GM23248 (cell line): ENCODE measurements around the gene IRF9. TPM values are rescaled to one million over a fixed set of nuclear protein-coding genes. Genes with fewer than 3 reads are reported as not detected.

Experiments
- DNase-seq: peaks from one replicate; pipeline ENCODE4 v3.0.0-alpha.2; 2015
- H2AFZ ChIP-seq: fragments of 200-600 bp; sonication (generic); 2 replicates; pipeline ENCODE4 v1.6.1; 2016; ENCODE audit warnings: antibody characterized with exemption
- H3F3A ChIP-seq: fragments of 200-600 bp; sonication (generic); 2 replicates; pipeline ENCODE4 v1.6.1; 2016; ENCODE audit warnings: mild to moderate bottlenecking, antibody characterized with exemption, mixed run types; ENCODE audit not compliant: insufficient read depth
- H3K27ac ChIP-seq: fragments of 200-600 bp; sonication (generic); 2 replicates; pipeline ENCODE4 v1.5.1; 2016; ENCODE audit warnings: mild to moderate bottlenecking
- H3K27me3 ChIP-seq: fragments of 200-600 bp; sonication (generic); replicated peaks from 2 replicates; pipeline ENCODE4 v1.6.1; 2016; ENCODE audit warnings: mild to moderate bottlenecking; ENCODE audit not compliant: insufficient read depth
- H3K36me3 ChIP-seq: fragments of 200-600 bp; sonication (generic); 2 replicates; pipeline ENCODE4 v1.6.1; 2016; ENCODE audit warnings: low read depth, mild to moderate bottlenecking
- H3K4me1 ChIP-seq: fragments of 200-600 bp; sonication (generic); 2 replicates; pipeline ENCODE4 v1.6.1; 2016; ENCODE audit warnings: mild to moderate bottlenecking; ENCODE audit not compliant: insufficient read depth
- H3K4me2 ChIP-seq: fragments of 200-600 bp; sonication (generic); one replicate; pipeline ENCODE4 v1.6.1; 2016; ENCODE audit warnings: mild to moderate bottlenecking; ENCODE audit not compliant: unreplicated experiment
- H3K4me3 ChIP-seq: fragments of 200-600 bp; sonication (generic); 2 replicates; pipeline ENCODE4 v1.5.1; 2016; ENCODE audit warnings: mild to moderate bottlenecking
- H3K79me2 ChIP-seq: fragments of 200-600 bp; sonication (generic); 2 replicates; pipeline ENCODE4 v1.6.1; 2016; ENCODE audit warnings: mild to moderate bottlenecking; ENCODE audit not compliant: insufficient read depth
- H3K9ac ChIP-seq: fragments of 200-600 bp; sonication (generic); 2 replicates; pipeline ENCODE4 v1.6.1; 2016; ENCODE audit warnings: mild to moderate bottlenecking
- H3K9me2 ChIP-seq: fragments of 200-600 bp; sonication (generic); 2 replicates; pipeline ENCODE4 v1.6.1; 2016; ENCODE audit warnings: mixed run types, mild to moderate bottlenecking, moderate library complexity; ENCODE audit not compliant: insufficient read depth
- H3K9me3 ChIP-seq: fragments of 200-600 bp; sonication (generic); one replicate; pipeline ENCODE4 v1.6.1; 2017; ENCODE audit warnings: low read depth
- H4K20me1 ChIP-seq: fragments of 200-600 bp; sonication (generic); 2 replicates; pipeline ENCODE4 v1.6.0; 2016; ENCODE audit not compliant: insufficient read depth
- EZH2 ChIP-seq: fragments of 200-600 bp; sonication (generic); IDR thresholded peaks from 2 replicates; pipeline ENCODE4 v1.6.1; 2018; ENCODE audit warnings: antibody characterized with exemption, mild to moderate bottlenecking; ENCODE audit not compliant: insufficient read depth, poor library complexity, severe bottlenecking
- EZH2phosphoT487 ChIP-seq: fragments of 200-600 bp; sonication (generic); IDR thresholded peaks from 2 replicates; pipeline ENCODE4 v1.6.1; 2018; ENCODE audit warnings: antibody characterized with exemption, moderate library complexity, mild to moderate bottlenecking, low read depth; ENCODE audit not compliant: insufficient read depth
- WGBS, 2 experiments: methylation state at CpG; one replicate each; pipeline ENCODE4 v1.1.6; 2015 to 2017; ENCODE audit warnings: low lambda C conversion rate in 2 of 2, low coverage in 1 of 2; ENCODE audit errors: missing lambda C conversion rate in 2 of 2; 5-methylcytosine and 5-hydroxymethylcytosine counted together
- in situ Hi-C: fragments of 300-500 bp; cut with MboI; formaldehyde crosslinking; loops from 2 replicates; pipeline ENCODE4 v1.15.0; 2020
- polyA plus RNA-seq: library from polyadenylated mRNA; unstranded; fragments of >200 nt; fragmentation: Nextera tagmentation; extraction: Ambion mirVana; gene quantifications from 2 replicates; pipeline ENCODE4 v1.2.1, GENCODE V29; 2016
- total RNA-seq: library from RNA; depleted of rRNA; stranded (reverse); fragments of >200 nt; shearing (Covaris generic); gene quantifications from 2 replicates; pipeline ENCODE4 v1.2.3, GENCODE V29; 2014

The IRF9 gene
- total and polyA plus RNA-seq, 2 experiments from 2014 or later: 56.7 to 87.1 TPM

- Histone ChIP-seq H2AFZ (no peak overlapping the region), H3K79me2 (peaks cover 70% of the 10 kb centered on the region), H3K4me2 (no peak overlapping the region), H3F3A (peaks cover 18% of the 10 kb centered on the region), H3K27me3 (no peaks in the 10 kb centered on the region), H3K9me2 (no peaks in the 10 kb centered on the region), H3K27ac (no peak overlapping the region), H4K20me1 (no peaks in the 10 kb centered on the region), H3K9ac (no peak overlapping the region), H3K9me3 (no peaks in the 10 kb centered on the region), H3K36me3 (no peaks in the 10 kb centered on the region), H3K4me3 (no peak overlapping the region), H3K4me1 (peaks cover 19% of the 10 kb centered on the region)
- 96% methylated on average over 15 of the region's 15 CpGs for whole genome bisulfite sequencing, 2 experiments
- in situ Hi-C loops: no loop called here
- TF ChIP-seq EZH2phosphoT487 (no peak), EZH2 (no peak)
- no peak for DNase-seq
These were observed 31.9 kb downstream of the IRF9 start for GRCh38 chr14:24192933-24193332.

- peak overlapping the region; percentile 81; the same call in 1 of the 2 replicates for H3K27ac ChIP-seq
- H3K9ac ChIP-seq: peak overlapping the region; percentile 94
- H3K9me2 ChIP-seq: no peaks in the 10 kb centered on the region
- no peaks in the 10 kb centered on the region for H3K9me3 ChIP-seq
- 66 to 67% methylated on average over 7 of the region's 7 CpGs for WGBS, 2 experiments
- H2AFZ ChIP-seq: peak overlapping the region; percentile 80; the same call in 1 of the 2 replicates
- H3K4me1 ChIP-seq: peaks cover 13% of the 10 kb centered on the region
- H3K36me3 ChIP-seq: no peaks in the 10 kb centered on the region
- H4K20me1 ChIP-seq: no peaks in the 10 kb centered on the region
- peak overlapping the region; percentile 83 for H3K4me3 ChIP-seq
- H3F3A ChIP-seq: peaks cover 14% of the 10 kb centered on the region
- no peak for DNase-seq
- in situ Hi-C loops: no loop called here
- no peak for TF ChIP-seq EZH2phosphoT487
- no peak for TF ChIP-seq EZH2
- peak overlapping the region; percentile 99 for H3K4me2 ChIP-seq
- H3K79me2 ChIP-seq: peaks cover 77% of the 10 kb centered on the region
- H3K27me3 ChIP-seq: no peaks in the 10 kb centered on the region
These were observed 33.3 kb downstream of the IRF9 start for GRCh38 chr14:24194186-24194872.

- H4K20me1 ChIP-seq: no peaks in the 10 kb centered on the region
- no peaks in the 10 kb centered on the region for H3K36me3 ChIP-seq
- in situ Hi-C loops: no loop called here
- peaks cover 81% of the 10 kb centered on the region for H3K79me2 ChIP-seq
- no peaks in the 10 kb centered on the region for H3K9me3 ChIP-seq
- peak overlapping the region; percentile 94 for H3K9ac ChIP-seq
- H3F3A ChIP-seq: peaks cover 9% of the 10 kb centered on the region
- 43 to 70% methylated on average over 5 to 8 of the region's 8 CpGs for WGBS, 2 experiments
- peak overlapping the region; percentile 80 for H2AFZ ChIP-seq
- peak overlapping the region; percentile 83 for H3K4me3 ChIP-seq
- H3K27ac ChIP-seq: peak overlapping the region; percentile 81
- H3K4me2 ChIP-seq: peak overlapping the region; percentile 99
- DNase-seq: peak; percentile 18
- H3K27me3 ChIP-seq: no peaks in the 10 kb centered on the region
- H3K4me1 ChIP-seq: peaks cover 13% of the 10 kb centered on the region
- TF ChIP-seq EZH2 (no peak), EZH2phosphoT487 (no peak)
- H3K9me2 ChIP-seq: no peaks in the 10 kb centered on the region
These were observed 33.8 kb downstream of the IRF9 start for GRCh38 chr14:24194873-24195185.

- no peaks in the 10 kb centered on the region for H3K27me3 ChIP-seq
- H3K4me3 ChIP-seq: peak within 1 kb of the TSS; percentile 83
- no peaks in the 10 kb centered on the region for H3K9me2 ChIP-seq
- no peaks in the 10 kb centered on the region for H3K9me3 ChIP-seq
- no peaks in the 10 kb centered on the region for H4K20me1 ChIP-seq
- TF ChIP-seq EZH2phosphoT487 (no peak), EZH2 (no peak)
- H3K4me2 ChIP-seq: peak within 1 kb of the TSS; percentile 99
- peak within 1 kb of the TSS; percentile 80 for H2AFZ ChIP-seq
- peaks cover 85% of the 10 kb centered on the region for H3K79me2 ChIP-seq
- peaks cover 13% of the 10 kb centered on the region for H3K4me1 ChIP-seq
- in situ Hi-C loops: no loop called here
- peaks cover 6% of the 10 kb centered on the region; the same call in 1 of the 2 replicates for H3F3A ChIP-seq
- DNase-seq: peak; percentile 93
- peak within 1 kb of the TSS; percentile 94 for H3K9ac ChIP-seq
- 1% methylated on average over 84 to 86 of the region's 89 CpGs for WGBS, 2 experiments
- H3K27ac ChIP-seq: peak within 1 kb of the TSS; percentile 81
- no peaks in the 10 kb centered on the region for H3K36me3 ChIP-seq
These were observed 34.4 kb downstream of the IRF9 start, which contains the start of gene TM9SF1 for GRCh38 chr14:24195186-24196070. Gene TM9SF1 (minus strand): TSS chr14:24195441. CDS start chr14:24195019, 422 bp downstream.
